Measurements from ENCODE around the gene LTBP1.

GRCh38 chr2:33344230-33344629 is 397.5 kb downstream of the LTBP1 start:
- TF ChIP-seq CTCF (IDR thresholded peaks at IDR 0.05) (no peak), POLR2A (IDR thresholded peaks at IDR 0.05) (no peak)

Data from lower leg skin (tissue), 3 donors.